Measurements from ENCODE around the gene TTLL9. TPM values are rescaled to one million over a fixed set of nuclear protein-coding genes. Genes with fewer than 3 reads are reported as not detected.

TTLL9 gene
- total and polyA plus RNA-seq, 10 of the 15 experiments (the other 5 are each of a cell fraction or from before 2014, with no cell fraction given), result 0.03 to 0.77 (median 0.11) TPM; not detected in 2

DNA sequence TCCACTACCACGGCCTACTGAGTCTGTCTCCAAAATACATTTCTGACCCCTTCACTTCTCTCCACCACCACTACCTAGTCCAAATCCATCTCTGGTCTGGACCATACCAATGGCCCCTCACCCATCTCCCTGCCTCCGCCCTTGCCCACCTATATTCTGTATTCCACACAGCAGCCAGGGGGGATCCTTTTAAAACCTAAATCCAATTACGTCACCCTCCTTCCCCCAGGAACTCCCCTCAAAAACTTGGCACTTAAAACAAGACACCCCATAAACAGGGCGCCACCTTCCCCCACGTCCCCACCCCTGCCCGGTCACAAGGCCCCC lies 80.7 kb downstream of the TTLL9 start:
- Histone ChIP-seq H3K4me1 (ENCODE audit: control insufficient read depth, insufficient read depth, low read length) (peaks cover 6% of the 10 kb centered on the region), H3K27ac (ENCODE audit: control insufficient read depth, insufficient read depth) (peak overlapping the region; percentile 55), H3K9ac (ENCODE audit: control insufficient read depth, insufficient read depth, low read length) (peak overlapping the region; percentile 76), H3K4me3 (peak overlapping the region; percentile 90), H3K36me3 (ENCODE audit: control insufficient read depth in 2 of 2, insufficient read depth in 2 of 2, low read length in 1 of 2) (peaks cover 19 to 20% of the 10 kb centered on the region in 2 experiments), H3K4me2 (ENCODE audit: control insufficient read depth, insufficient read depth) (peak overlapping the region; percentile 79), H3K9me3 (replicated peaks; ENCODE audit: control insufficient read depth, insufficient read depth, low read length) (peaks cover 2% of the 10 kb centered on the region; the same call in 1 of the 3 replicates), H4K20me1 (ENCODE audit: control insufficient read depth, insufficient read depth) (0 out of 2 replicates have a peak, but pooled peaks cover 2% of the 10 kb centered on the region), H3K27me3 (replicated peaks in 1 of 2; ENCODE audit: control insufficient read depth in 2 of 2, insufficient read depth in 2 of 2, low read length in 1 of 2) (no peaks in the 10 kb centered on the region), H3K79me2 (ENCODE audit: control insufficient read depth, insufficient read depth, low read length) (peaks cover 23% of the 10 kb centered on the region), H2AFZ (ENCODE audit: control insufficient read depth, low read depth, low read length) (no peak overlapping the region; the same call in 1 of the 2 replicates)
- DNase-seq (ENCODE audit: low read depth, low spot score) (no peak), FAIRE-seq (no peak), ATAC-seq (peak; percentile 7; the same call in 2 of the 3 replicates)
- SMC1A ChIA-PET (ENCODE audit: uncharacterized antibody, unreplicated experiment), result interaction anchor here (0.7 to 6.6 kb wide), 25 partner anchors 10 to 290 kb away, joined by 3 to 181 read pairs (median 7); partner anchors contain the start of genes DUSP15 and TTLL9
- CTCF ChIA-PET, result interaction anchor here (0.7 to 4.9 kb wide), 25 partner anchors 8 to 211 kb away, joined by 3 to 307 read pairs (median 7); no protein-coding TSS in a partner anchor
- POLR2A ChIA-PET, result interaction anchor here (0.6 to 2.6 kb wide), 9 partner anchors 32 to 100 kb away, joined by 3 to 10 read pairs (median 5); partner anchors contain the start of genes DUSP15 and TTLL9
- WGBS (ENCODE audit: insufficient coverage, insufficient replicate concordance, low lambda C conversion rate, missing lambda C conversion rate), result 3% methylated on average over 6 of the region's 6 CpGs
- no TSS peak for BruUV-seq (replicated peaks)
- intact Hi-C loops (cut with micrococcal nuclease; ENCODE audit: unreplicated experiment) (loop anchor here (10.0 kb wide), 1 partner anchor 144 kb away; no protein-coding TSS in a partner anchor), in situ Hi-C loops (cut with MboI) (loop anchor here (5.0 kb wide), 1 partner anchor 94 kb away; no protein-coding TSS in a partner anchor)
- TF ChIP-seq YBX1 (IDR thresholded peaks at IDR 0.05) (0 out of 2 replicates have a peak, but pooled peaks have one; percentile 34), ATF7 (IDR thresholded peaks at IDR 0.05; ENCODE audit: low read depth) (peak; percentile 78), ASH2L (IDR thresholded peaks at IDR 0.05; ENCODE audit: borderline replicate concordance, low read depth) (no peak), MEF2B (IDR thresholded peaks at IDR 0.05; ENCODE audit: partially characterized antibody, poor library complexity, severe bottlenecking) (peak; percentile 5)
- RAD21 ChIA-PET (ENCODE audit: unreplicated experiment), result interaction anchor here (0.9 to 11.9 kb wide), 20 partner anchors 9 to 128 kb away, joined by 3 to 248 read pairs (median 9); no protein-coding TSS in a partner anchor
